KMS-11 (cell line): ENCODE results near the gene ALG14.

ENCODE experiments used
- H2AFZ ChIP-seq: fragments of 200-600 bp; sonication (generic); 2 replicates; pipeline ENCODE4 v1.6.1; 2016; ENCODE audit warnings: antibody characterized with exemption, mixed run types, low read depth
- H3K27ac ChIP-seq: fragments of 200-600 bp; sonication (generic); 2 replicates; pipeline ENCODE4 v1.6.1; 2016; ENCODE audit warnings: mild to moderate bottlenecking, mixed run types
- H3K27me3 ChIP-seq: fragments of 200-600 bp; sonication (generic); 2 replicates; pipeline ENCODE4 v1.6.1; 2017; ENCODE audit warnings: mild to moderate bottlenecking, low read depth, mixed run types, moderate library complexity; ENCODE audit not compliant: insufficient read depth
- H3K36me3 ChIP-seq: fragments of 200-600 bp; sonication (generic); 2 replicates; pipeline ENCODE4 v1.6.1; 2017; ENCODE audit warnings: mild to moderate bottlenecking, mixed run types; ENCODE audit not compliant: insufficient read depth
- H3K4me1 ChIP-seq: fragments of 200-600 bp; sonication (generic); 2 replicates; pipeline ENCODE4 v1.6.1; 2016; ENCODE audit warnings: mild to moderate bottlenecking, low read depth, mixed run types; ENCODE audit not compliant: poor library complexity, severe bottlenecking
- H3K4me2 ChIP-seq: fragments of 200-600 bp; sonication (generic); 2 replicates; pipeline ENCODE4 v1.7.0; 2016; ENCODE audit warnings: mild to moderate bottlenecking, mixed run types
- H3K4me3 ChIP-seq: fragments of 200-600 bp; sonication (generic); IDR thresholded peaks from 2 replicates; pipeline ENCODE4 v1.6.1; 2017; ENCODE audit warnings: low read depth, low read length, mixed read lengths; ENCODE audit not compliant: insufficient read depth
- H3K79me2 ChIP-seq: fragments of 200-600 bp; sonication (generic); 2 replicates; pipeline ENCODE4 v1.6.1; 2016; ENCODE audit warnings: low read depth, mixed run types; ENCODE audit not compliant: insufficient read depth
- H3K9ac ChIP-seq: fragments of 200-600 bp; sonication (generic); 2 replicates; pipeline ENCODE4 v1.6.1; 2016; ENCODE audit warnings: mild to moderate bottlenecking, mixed run types
- H4K20me1 ChIP-seq: fragments of 200-600 bp; sonication (generic); 2 replicates; pipeline ENCODE4 v1.6.1; 2016; ENCODE audit warnings: mild to moderate bottlenecking, mixed run types; ENCODE audit not compliant: insufficient read depth
- CTCF ChIP-seq: fragments of 200-600 bp; sonication (generic); conservative IDR thresholded peaks from 2 replicates; pipeline ENCODE4 v1.6.1; 2017; ENCODE audit warnings: low read depth, mild to moderate bottlenecking, antibody characterized with exemption, low read length, moderate library complexity, mixed read lengths

ALG14 gene

GRCh38 chr1:94931254-94931841, 141.4 kb downstream of the ALG14 start:
- Histone ChIP-seq H3K4me1 (no peaks in the 10 kb centered on the region), H3K4me2 (no peak overlapping the region), H2AFZ (no peak overlapping the region), H3K9ac (no peak overlapping the region), H3K27me3 (no peaks in the 10 kb centered on the region), H4K20me1 (no peaks in the 10 kb centered on the region), H3K79me2 (no peaks in the 10 kb centered on the region), H3K4me3 (no peak overlapping the region), H3K27ac (no peak overlapping the region), H3K36me3 (no peaks in the 10 kb centered on the region)
- TF ChIP-seq CTCF: no peak

- no peaks in the 10 kb centered on the region for H3K27me3 ChIP-seq
- H3K79me2 ChIP-seq: 0 out of 2 replicates have a peak, but pooled peaks cover 4% of the 10 kb centered on the region
- no peak overlapping the region for H2AFZ ChIP-seq
- no peaks in the 10 kb centered on the region for H4K20me1 ChIP-seq
- no peak overlapping the region for H3K27ac ChIP-seq
- no peak for TF ChIP-seq CTCF
- no peaks in the 10 kb centered on the region for H3K36me3 ChIP-seq
- H3K9ac ChIP-seq: no peak overlapping the region
- no peak overlapping the region for H3K4me3 ChIP-seq
- no peak overlapping the region for H3K4me2 ChIP-seq
- no peaks in the 10 kb centered on the region for H3K4me1 ChIP-seq
Measured at GRCh38 chr1:94929351-94930217, 143.2 kb downstream of the ALG14 start.

GRCh38 chr1:94928293-94928939, 144.3 kb downstream of the ALG14 start:
- Histone ChIP-seq H3K27ac (no peak overlapping the region), H3K27me3 (no peaks in the 10 kb centered on the region), H3K4me1 (no peaks in the 10 kb centered on the region), H3K36me3 (no peaks in the 10 kb centered on the region), H3K4me3 (no peak overlapping the region), H2AFZ (no peak overlapping the region), H3K9ac (no peak overlapping the region), H3K4me2 (no peak overlapping the region), H4K20me1 (no peaks in the 10 kb centered on the region), H3K79me2 (0 out of 2 replicates have a peak, but pooled peaks cover 4% of the 10 kb centered on the region)
- TF ChIP-seq CTCF: no peak

- H3K4me1 ChIP-seq: no peaks in the 10 kb centered on the region
- H3K27me3 ChIP-seq: no peaks in the 10 kb centered on the region
- H3K79me2 ChIP-seq: 0 out of 2 replicates have a peak, but pooled peaks cover 4% of the 10 kb centered on the region
- no peaks in the 10 kb centered on the region for H4K20me1 ChIP-seq
- no peak for TF ChIP-seq CTCF
- no peak overlapping the region for H3K4me2 ChIP-seq
- H3K27ac ChIP-seq: no peak overlapping the region
- no peaks in the 10 kb centered on the region for H3K36me3 ChIP-seq
- H2AFZ ChIP-seq: peak overlapping the region; percentile 14; the same call in 1 of the 2 replicates
- H3K9ac ChIP-seq: no peak overlapping the region
- no peak overlapping the region for H3K4me3 ChIP-seq
Measured at GRCh38 chr1:94927405-94928175, 145.2 kb downstream of the ALG14 start.
